Measurements from ENCODE around the gene TBL1XR1.

TBL1XR1 gene

DNA sequence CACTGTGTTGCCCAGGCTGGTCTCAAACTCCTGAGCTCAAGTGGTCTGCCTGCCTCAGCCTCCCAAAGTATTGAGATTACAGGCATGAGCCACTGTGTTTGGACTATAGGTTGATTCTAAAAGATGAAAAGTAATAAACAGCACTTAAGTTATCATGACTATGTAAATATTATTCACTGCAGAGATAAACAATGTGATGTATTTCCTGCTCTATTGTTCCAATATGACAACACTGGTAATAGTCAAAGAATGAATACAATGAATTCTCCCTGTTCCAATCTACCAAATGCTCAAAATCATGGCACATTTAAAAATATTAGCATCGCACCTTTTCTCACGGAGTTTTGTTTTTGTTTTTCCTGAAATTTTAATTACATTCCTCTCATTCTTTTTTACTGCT lies 36.8 kb upstream of the TBL1XR1 start:
- Histone ChIP-seq H3K36me3 (no peaks in the 10 kb centered on the region), H3K27me3 (no peaks in the 10 kb centered on the region), H3K4me3 (ENCODE audit: low read depth, low read length) (no peak overlapping the region), H3K4me1 (no peaks in the 10 kb centered on the region), H3K9me3 (no peaks in the 10 kb centered on the region)
- TF ChIP-seq, protein P1, sequence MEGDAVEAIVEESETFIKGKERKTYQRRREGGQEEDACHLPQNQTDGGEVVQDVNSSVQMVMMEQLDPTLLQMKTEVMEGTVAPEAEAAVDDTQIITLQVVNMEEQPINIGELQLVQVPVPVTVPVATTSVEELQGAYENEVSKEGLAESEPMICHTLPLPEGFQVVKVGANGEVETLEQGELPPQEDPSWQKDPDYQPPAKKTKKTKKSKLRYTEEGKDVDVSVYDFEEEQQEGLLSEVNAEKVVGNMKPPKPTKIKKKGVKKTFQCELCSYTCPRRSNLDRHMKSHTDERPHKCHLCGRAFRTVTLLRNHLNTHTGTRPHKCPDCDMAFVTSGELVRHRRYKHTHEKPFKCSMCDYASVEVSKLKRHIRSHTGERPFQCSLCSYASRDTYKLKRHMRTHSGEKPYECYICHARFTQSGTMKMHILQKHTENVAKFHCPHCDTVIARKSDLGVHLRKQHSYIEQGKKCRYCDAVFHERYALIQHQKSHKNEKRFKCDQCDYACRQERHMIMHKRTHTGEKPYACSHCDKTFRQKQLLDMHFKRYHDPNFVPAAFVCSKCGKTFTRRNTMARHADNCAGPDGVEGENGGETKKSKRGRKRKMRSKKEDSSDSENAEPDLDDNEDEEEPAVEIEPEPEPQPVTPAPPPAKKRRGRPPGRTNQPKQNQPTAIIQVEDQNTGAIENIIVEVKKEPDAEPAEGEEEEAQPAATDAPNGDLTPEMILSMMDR (IDR thresholded peaks at IDR 0.05; ENCODE audit: low read depth, low read length) = no peak
- no peak for DNase-seq

DNA sequence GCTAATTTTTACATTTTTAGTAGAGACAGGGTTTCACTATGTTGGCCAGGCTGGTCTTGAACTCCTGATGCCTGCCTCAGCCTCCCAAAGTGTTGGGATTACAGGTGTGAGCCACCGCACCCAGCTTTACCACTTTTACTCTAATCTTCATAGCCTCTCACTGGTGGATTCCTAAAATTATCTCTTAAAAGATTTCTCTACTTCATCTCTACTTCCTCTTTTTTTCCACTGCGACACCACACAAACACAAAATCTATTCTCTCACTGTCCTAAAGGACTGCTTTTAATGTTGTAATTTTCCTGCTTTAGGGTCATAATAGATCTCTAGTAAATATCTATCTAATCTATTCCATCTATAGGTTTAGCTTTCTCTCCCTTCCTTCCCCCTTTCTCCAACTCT lies 34.0 kb upstream of the TBL1XR1 start:
- Histone ChIP-seq H3K4me1 (no peaks in the 10 kb centered on the region), H3K36me3 (no peaks in the 10 kb centered on the region), H3K27me3 (no peaks in the 10 kb centered on the region), H3K9me3 (no peaks in the 10 kb centered on the region), H3K4me3 (ENCODE audit: low read depth, low read length) (no peak overlapping the region)
- DNase-seq = no peak
- TF ChIP-seq, protein P1 (IDR thresholded peaks at IDR 0.05; ENCODE audit: low read depth, low read length) = no peak

DNA sequence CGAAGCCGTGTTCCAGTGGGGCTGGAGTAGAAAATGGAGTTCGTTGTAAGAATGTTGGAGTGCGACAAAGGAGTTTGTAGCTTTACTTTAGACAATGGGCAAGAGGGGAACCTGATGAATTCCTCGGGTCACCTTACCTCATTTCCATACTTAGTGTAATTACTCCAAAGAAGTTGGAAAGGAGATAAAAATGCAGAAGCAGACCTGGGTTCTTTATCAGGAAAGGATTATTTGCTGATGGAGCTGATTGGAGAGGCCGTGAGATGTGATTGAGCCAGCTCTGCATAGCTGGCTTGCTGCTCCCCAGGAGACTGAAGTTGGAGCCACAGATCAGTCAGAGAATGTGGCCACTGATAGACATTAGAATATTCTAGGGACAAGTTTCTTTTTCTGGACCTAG lies 33.4 kb upstream of the TBL1XR1 start:
- no peaks in the 10 kb centered on the region for H3K9me3 ChIP-seq
- H3K27me3 ChIP-seq = no peaks in the 10 kb centered on the region
- TF ChIP-seq, protein P1 (IDR thresholded peaks at IDR 0.05; ENCODE audit: low read depth, low read length) = no peak
- no peaks in the 10 kb centered on the region for H3K36me3 ChIP-seq
- H3K4me3 ChIP-seq (ENCODE audit: low read depth, low read length) = no peak overlapping the region
- DNase-seq = no peak
- H3K4me1 ChIP-seq = no peaks in the 10 kb centered on the region

DNA sequence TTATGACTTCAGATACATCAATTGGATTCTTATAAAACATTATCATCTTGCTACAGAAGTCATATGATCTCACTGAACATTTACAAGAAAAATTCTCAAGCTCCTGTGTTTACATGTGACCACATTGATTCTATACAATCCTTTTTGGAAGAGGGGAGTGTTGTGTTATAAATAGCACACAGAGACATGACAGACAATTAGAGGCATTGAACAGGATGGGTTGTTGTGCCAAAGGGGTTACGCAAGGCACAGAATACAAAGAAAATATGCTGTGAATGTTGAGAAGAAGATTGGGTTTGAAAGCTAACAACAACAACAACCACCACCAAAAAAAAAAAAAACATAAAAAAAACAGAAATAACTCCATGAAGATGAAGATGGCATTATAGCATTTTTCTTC lies 32.5 kb upstream of the TBL1XR1 start:
- TF ChIP-seq, protein P1 (IDR thresholded peaks at IDR 0.05; ENCODE audit: low read depth, low read length) = no peak
- no peak for DNase-seq
- Histone ChIP-seq H3K27me3 (no peaks in the 10 kb centered on the region), H3K4me1 (no peaks in the 10 kb centered on the region), H3K4me3 (ENCODE audit: low read depth, low read length) (no peak overlapping the region), H3K9me3 (no peaks in the 10 kb centered on the region), H3K36me3 (no peaks in the 10 kb centered on the region)

DNA sequence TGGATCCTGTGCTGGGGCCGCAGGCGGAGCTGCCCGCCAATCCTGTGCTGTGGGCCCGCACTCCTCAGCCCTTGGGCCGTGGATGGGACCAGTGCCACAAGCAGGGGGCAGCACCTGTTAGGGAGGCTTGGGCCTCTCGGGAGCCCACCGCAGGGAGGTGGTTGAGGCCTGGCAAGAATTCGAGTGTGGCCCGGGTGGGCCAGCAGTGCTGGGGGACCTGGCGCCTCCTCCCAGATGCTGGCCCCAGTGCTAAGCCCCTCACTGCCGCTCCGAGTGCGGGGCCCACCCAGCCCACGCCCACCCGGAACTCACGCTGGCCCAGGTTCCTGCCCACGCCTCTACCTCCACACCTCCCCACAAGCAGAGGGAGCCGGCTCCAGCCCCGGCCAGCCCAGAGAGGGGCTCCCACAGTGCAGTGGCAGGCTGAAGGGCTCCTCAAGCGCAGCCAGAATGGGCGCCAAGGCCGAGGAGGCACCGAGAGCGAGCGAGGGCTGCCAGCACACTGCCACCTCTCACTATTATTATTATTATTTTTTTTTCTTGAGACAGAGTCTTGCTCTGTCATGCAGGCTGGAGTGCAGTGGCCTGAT lies 31.4 kb upstream of the TBL1XR1 start:
- TF ChIP-seq, protein P1 (IDR thresholded peaks at IDR 0.05; ENCODE audit: low read depth, low read length) = no peak
- H3K36me3 ChIP-seq = no peaks in the 10 kb centered on the region
- no peaks in the 10 kb centered on the region for H3K27me3 ChIP-seq
- no peak overlapping the region for H3K4me3 ChIP-seq (ENCODE audit: low read depth, low read length)
- H3K9me3 ChIP-seq = no peaks in the 10 kb centered on the region
- DNase-seq = no peak
- no peaks in the 10 kb centered on the region for H3K4me1 ChIP-seq

DNA sequence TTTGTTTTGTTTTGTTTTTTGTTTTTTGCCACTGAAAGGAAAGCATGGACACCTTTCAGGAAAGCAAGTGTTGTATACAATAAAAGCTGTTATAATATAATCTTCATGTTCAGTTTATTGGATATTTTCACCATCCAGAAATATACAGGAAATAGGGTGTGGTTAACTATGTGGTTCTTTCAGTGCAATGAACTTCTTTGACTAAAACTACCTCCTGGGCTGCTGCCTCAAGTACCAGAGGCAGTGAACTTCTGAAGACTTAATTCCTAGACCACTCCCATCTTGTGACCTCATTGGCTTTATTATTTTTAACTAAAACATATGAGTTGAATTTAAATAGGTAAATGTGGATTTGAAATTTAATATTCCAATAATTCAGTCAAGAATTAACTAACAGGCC lies 27.1 kb upstream of the TBL1XR1 start:
- TF ChIP-seq, protein P1 (IDR thresholded peaks at IDR 0.05; ENCODE audit: low read depth, low read length) = no peak
- Histone ChIP-seq H3K36me3 (no peaks in the 10 kb centered on the region), H3K4me3 (ENCODE audit: low read depth, low read length) (no peak overlapping the region), H3K27me3 (no peaks in the 10 kb centered on the region), H3K4me1 (no peaks in the 10 kb centered on the region), H3K9me3 (no peaks in the 10 kb centered on the region)
- no peak for DNase-seq

Data from BE2C (cell line).